Smooth muscle cell of the umbilical artery (primary cell): Measurements from ENCODE around the gene CDX2. TPM values are rescaled to one million over a fixed set of nuclear protein-coding genes. Genes with fewer than 3 reads are reported as not detected.

Experiments used
- total RNA-seq: library from RNA; depleted of rRNA; stranded (reverse); fragments of >200 nt; gene quantifications from 2 replicates; pipeline ENCODE4 v1.2.3, GENCODE V29; 2014

Gene CDX2, protein sequence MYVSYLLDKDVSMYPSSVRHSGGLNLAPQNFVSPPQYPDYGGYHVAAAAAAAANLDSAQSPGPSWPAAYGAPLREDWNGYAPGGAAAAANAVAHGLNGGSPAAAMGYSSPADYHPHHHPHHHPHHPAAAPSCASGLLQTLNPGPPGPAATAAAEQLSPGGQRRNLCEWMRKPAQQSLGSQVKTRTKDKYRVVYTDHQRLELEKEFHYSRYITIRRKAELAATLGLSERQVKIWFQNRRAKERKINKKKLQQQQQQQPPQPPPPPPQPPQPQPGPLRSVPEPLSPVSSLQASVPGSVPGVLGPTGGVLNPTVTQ
- total RNA-seq: not detected in 2 replicates

DNA sequence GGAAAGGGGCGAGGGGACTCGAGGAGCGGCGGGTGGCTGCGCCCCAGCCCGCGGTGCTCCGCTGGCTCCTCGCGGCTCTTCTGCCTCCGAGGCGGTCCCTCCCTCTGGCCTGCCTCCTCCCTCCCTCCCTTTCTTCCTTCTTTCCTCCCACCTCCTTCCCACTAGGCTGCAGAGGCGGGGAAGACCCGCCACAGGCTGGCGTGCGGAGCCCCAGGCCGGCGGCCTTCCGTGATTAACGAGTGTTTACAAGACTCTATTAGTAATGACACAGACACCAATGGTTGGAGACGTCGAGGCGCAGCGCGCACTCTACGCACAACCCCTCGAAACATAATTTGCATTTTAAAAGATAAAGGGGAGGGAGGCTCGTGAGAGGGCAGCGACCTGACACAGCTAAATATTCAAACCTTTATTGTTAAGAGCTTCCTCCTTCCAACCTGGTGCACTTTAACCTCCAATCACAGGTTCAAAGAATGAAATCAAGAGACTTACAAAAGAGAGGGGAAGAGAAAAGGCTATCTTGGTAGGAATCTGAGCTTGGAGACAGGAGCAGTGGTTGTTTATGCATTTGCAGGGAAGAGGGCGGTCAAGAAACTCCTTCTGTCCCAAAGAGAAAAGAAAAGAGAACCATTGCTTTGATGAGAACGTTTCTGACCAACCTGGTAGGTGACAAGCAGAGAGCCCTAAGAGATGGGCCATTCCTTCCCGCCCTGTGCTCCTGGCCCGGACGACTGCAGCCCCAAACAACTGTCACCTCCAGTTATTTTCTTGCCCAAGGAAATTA is at the start of gene CDX2:
CDX2 (minus strand) TSS at position 234 of the 784 bp plus-strand sequence. CDS start 309 bp downstream, outside the sequence.

DNA sequence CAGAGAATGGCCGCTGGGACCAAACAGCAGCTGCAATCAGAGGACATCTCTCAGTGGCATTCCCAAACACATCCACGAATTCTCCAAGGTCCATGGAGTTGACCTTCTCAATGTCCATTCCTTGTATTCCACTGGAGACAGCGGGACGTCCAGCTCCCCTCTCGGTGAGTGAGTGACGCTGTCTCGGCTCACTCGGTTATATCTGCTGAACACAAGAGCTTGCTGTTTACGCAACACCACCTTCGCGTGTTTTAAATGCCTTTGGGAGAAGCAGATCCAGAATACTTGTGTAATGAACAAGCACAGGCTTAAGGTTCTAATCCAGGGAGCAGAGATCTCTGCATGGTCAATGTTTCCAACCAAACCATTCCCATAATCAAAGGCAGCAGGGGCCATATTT is 19.4 kb upstream of the CDX2 start, which contains the start of gene URAD:
URAD (minus strand) TSS at position 174 of the 400 bp plus-strand sequence; CDS start at position 118, 56 bp downstream.

DNA sequence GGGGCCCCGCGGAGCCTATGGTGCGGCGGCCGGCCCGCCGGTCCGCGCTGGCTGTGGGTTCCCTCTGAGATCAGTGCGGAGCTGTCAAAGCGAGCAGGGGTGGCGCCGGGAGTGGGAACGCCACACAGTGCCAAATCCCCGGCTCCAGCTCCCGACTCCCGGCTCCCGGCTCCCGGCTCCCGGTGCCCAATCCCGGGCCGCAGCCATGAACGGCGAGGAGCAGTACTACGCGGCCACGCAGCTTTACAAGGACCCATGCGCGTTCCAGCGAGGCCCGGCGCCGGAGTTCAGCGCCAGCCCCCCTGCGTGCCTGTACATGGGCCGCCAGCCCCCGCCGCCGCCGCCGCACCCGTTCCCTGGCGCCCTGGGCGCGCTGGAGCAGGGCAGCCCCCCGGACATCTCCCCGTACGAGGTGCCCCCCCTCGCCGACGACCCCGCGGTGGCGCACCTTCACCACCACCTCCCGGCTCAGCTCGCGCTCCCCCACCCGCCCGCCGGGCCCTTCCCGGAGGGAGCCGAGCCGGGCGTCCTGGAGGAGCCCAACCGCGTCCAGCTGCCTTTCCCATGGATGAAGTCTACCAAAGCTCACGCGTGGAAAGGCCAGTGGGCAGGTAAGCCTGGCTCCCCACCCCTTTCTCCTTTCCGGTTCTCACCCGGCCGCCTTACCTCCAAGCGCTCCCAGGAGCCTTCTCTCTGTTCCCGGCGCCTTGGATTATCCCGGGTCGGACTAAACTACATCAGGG is 49.0 kb downstream of the CDX2 start, which contains the start of gene PDX1:
PDX1 (plus strand) TSS at position 67 of the 743 bp plus-strand sequence; CDS start at position 206, 139 bp downstream.

Other genes starting within 250 kb of the CDX2 start
- gene GSX1, start 176.8 kb downstream of the CDX2 start, total RNA-seq: not detected in 2 replicates
- not detected in 2 replicates for gene PDX1, start 49.3 kb downstream of the CDX2 start, total RNA-seq
- not detected in 2 replicates for gene URAD, start 19.4 kb upstream of the CDX2 start, total RNA-seq
- not detected in 2 replicates for gene FLT3, start 131.3 kb upstream of the CDX2 start, total RNA-seq
- gene PAN3, start 169.2 kb upstream of the CDX2 start, total RNA-seq: 12.8 and 18.5 TPM in 2 replicates